Muscle layer of colon (tissue), 2 donors: ENCODE measurements around the gene RASAL1.

Experiments
- H3K27ac ChIP-seq: one replicate; pipeline ENCODE4 v1.7.0; 2013; ENCODE audit warnings: low read depth, mild to moderate bottlenecking, low read length, moderate library complexity
- H3K27me3 ChIP-seq, 2 donors: one replicate each; pipeline ENCODE4 v1.7.0; 2013; ENCODE audit warnings: low read length in 2 of 2, mild to moderate bottlenecking in 2 of 2; ENCODE audit not compliant: insufficient read depth in 2 of 2, control insufficient read depth in 1 of 2
- H3K36me3 ChIP-seq: one replicate; pipeline ENCODE4 v1.7.0; 2013; ENCODE audit warnings: mild to moderate bottlenecking, low read length; ENCODE audit not compliant: insufficient read depth
- H3K4me1 ChIP-seq: one replicate; pipeline ENCODE4 v1.7.0; 2013; ENCODE audit warnings: mild to moderate bottlenecking, low read length; ENCODE audit not compliant: insufficient read depth
- H3K4me3 ChIP-seq, 2 donors: one replicate each; pipeline ENCODE4 v1.7.0; 2013; ENCODE audit warnings: low read length in 2 of 2, low read depth in 1 of 2, mild to moderate bottlenecking in 1 of 2, moderate library complexity in 1 of 2
- H3K9ac ChIP-seq: one replicate; pipeline ENCODE4 v1.7.0; 2013; ENCODE audit warnings: low read length
- H3K9me3 ChIP-seq: one replicate; pipeline ENCODE4 v1.7.0; 2013; ENCODE audit warnings: mild to moderate bottlenecking, low read length
- donor health status: abdominal sarcoma.
- donor health status: Adenocarcinoma of cecum.

Gene RASAL1

GRCh38 chr12:113088971-113089756 is 46.4 kb downstream of the RASAL1 start:
- Histone ChIP-seq H3K27ac (no peak overlapping the region), H3K9ac (no peak overlapping the region), H3K4me1 (no peaks in the 10 kb centered on the region), H3K36me3 (no peaks in the 10 kb centered on the region), H3K9me3 (no peaks in the 10 kb centered on the region), H3K4me3 (no peak overlapping the region), H3K27me3 (peaks cover 9 to 44% of the 10 kb centered on the region in 2 donors)

- H3K4me1 ChIP-seq, result no peaks in the 10 kb centered on the region
- H3K9ac ChIP-seq, result no peak overlapping the region
- H3K27ac ChIP-seq, result no peak overlapping the region
- H3K36me3 ChIP-seq, result no peaks in the 10 kb centered on the region
- H3K27me3 ChIP-seq, result peaks cover 9 to 39% of the 10 kb centered on the region in 2 donors
- no peaks in the 10 kb centered on the region for H3K9me3 ChIP-seq
- H3K4me3 ChIP-seq, result no peak overlapping the region
Observed at GRCh38 chr12:113088037-113088436, 47.5 kb downstream of the RASAL1 start.

- no peaks in the 10 kb centered on the region for H3K9me3 ChIP-seq
- no peaks in the 10 kb centered on the region for H3K4me1 ChIP-seq
- H3K4me3 ChIP-seq, result no peak overlapping the region
- peaks cover 9 to 36% of the 10 kb centered on the region in 2 donors for H3K27me3 ChIP-seq
- no peak overlapping the region for H3K27ac ChIP-seq
- H3K36me3 ChIP-seq, result no peaks in the 10 kb centered on the region
- H3K9ac ChIP-seq, result no peak overlapping the region
Observed at GRCh38 chr12:113087193-113087592, 48.4 kb downstream of the RASAL1 start.

GRCh38 chr12:113086249-113087164 is 49.1 kb downstream of the RASAL1 start:
- H3K4me3 ChIP-seq, result no peak overlapping the region
- H3K4me1 ChIP-seq, result no peaks in the 10 kb centered on the region
- peaks cover 5 to 43% of the 10 kb centered on the region in 2 donors for H3K27me3 ChIP-seq
- H3K27ac ChIP-seq, result no peak overlapping the region
- H3K36me3 ChIP-seq, result no peaks in the 10 kb centered on the region
- no peak overlapping the region for H3K9ac ChIP-seq
- H3K9me3 ChIP-seq, result no peaks in the 10 kb centered on the region

- Histone ChIP-seq H3K4me1 (no peaks in the 10 kb centered on the region), H3K4me3 (no peak overlapping the region), H3K9ac (no peak overlapping the region), H3K36me3 (no peaks in the 10 kb centered on the region), H3K9me3 (no peaks in the 10 kb centered on the region), H3K27me3 (peaks cover 0 to 35% of the 10 kb centered on the region in 2 donors), H3K27ac (no peak overlapping the region)
Observed at GRCh38 chr12:113083863-113084435, 51.6 kb downstream of the RASAL1 start.

GRCh38 chr12:113082486-113083148 is 52.9 kb downstream of the RASAL1 start:
- H3K9ac ChIP-seq, result no peak overlapping the region
- H3K9me3 ChIP-seq, result no peaks in the 10 kb centered on the region
- H3K27me3 ChIP-seq, result peaks cover 6 to 36% of the 10 kb centered on the region in 2 donors
- H3K4me3 ChIP-seq, result no peak overlapping the region
- no peaks in the 10 kb centered on the region for H3K4me1 ChIP-seq
- no peaks in the 10 kb centered on the region for H3K36me3 ChIP-seq
- no peak overlapping the region for H3K27ac ChIP-seq

- no peak overlapping the region for H3K9ac ChIP-seq
- no peak overlapping the region for H3K4me3 ChIP-seq
- no peak overlapping the region for H3K27ac ChIP-seq
- H3K9me3 ChIP-seq, result no peaks in the 10 kb centered on the region
- peaks cover 6 to 28% of the 10 kb centered on the region in 2 donors for H3K27me3 ChIP-seq
- H3K36me3 ChIP-seq, result no peaks in the 10 kb centered on the region
- no peaks in the 10 kb centered on the region for H3K4me1 ChIP-seq
Observed at GRCh38 chr12:113081873-113082272, 53.7 kb downstream of the RASAL1 start.

GRCh38 chr12:113077859-113078255 is 57.7 kb downstream of the RASAL1 start:
- H3K27me3 ChIP-seq, result peaks cover 6 to 17% of the 10 kb centered on the region in 2 donors

GRCh38 chr12:113077057-113077858 is 58.3 kb downstream of the RASAL1 start:
- Histone ChIP-seq H3K27ac (no peak overlapping the region), H3K36me3 (no peaks in the 10 kb centered on the region), H3K4me1 (no peaks in the 10 kb centered on the region), H3K27me3 (peaks cover 6 to 17% of the 10 kb centered on the region in 2 donors), H3K9ac (no peak overlapping the region), H3K9me3 (no peaks in the 10 kb centered on the region), H3K4me3 (no peak overlapping the region)

More at GRCh38 chr12:113077859-113078255, 57.7 kb downstream of the RASAL1 start:
- H3K4me1 ChIP-seq, result no peaks in the 10 kb centered on the region
- no peak overlapping the region for H3K9ac ChIP-seq
- H3K9me3 ChIP-seq, result no peaks in the 10 kb centered on the region
- no peaks in the 10 kb centered on the region for H3K36me3 ChIP-seq
- no peak overlapping the region for H3K27ac ChIP-seq
- H3K4me3 ChIP-seq, result no peak overlapping the region

GRCh38 chr12:113075137-113075683 is 60.4 kb downstream of the RASAL1 start:
- no peaks in the 10 kb centered on the region for H3K9me3 ChIP-seq
- no peak overlapping the region for H3K9ac ChIP-seq
- H3K27me3 ChIP-seq, result peaks cover 6 to 9% of the 10 kb centered on the region in 2 donors
- H3K36me3 ChIP-seq, result no peaks in the 10 kb centered on the region
- no peak overlapping the region for H3K4me3 ChIP-seq
- H3K27ac ChIP-seq, result no peak overlapping the region
- no peaks in the 10 kb centered on the region for H3K4me1 ChIP-seq
